ENCODE results near the gene TMCC2. TPM values are rescaled to one million over a fixed set of nuclear protein-coding genes. Genes with fewer than 3 reads are reported as not detected.

The TMCC2 gene
- total and polyA plus RNA-seq, 2 of the 8 experiments (the other 6 are each of a cell fraction or from before 2014, with no cell fraction given), result 6.7 to 6.8 TPM

- TF ChIP-seq, protein P1, sequence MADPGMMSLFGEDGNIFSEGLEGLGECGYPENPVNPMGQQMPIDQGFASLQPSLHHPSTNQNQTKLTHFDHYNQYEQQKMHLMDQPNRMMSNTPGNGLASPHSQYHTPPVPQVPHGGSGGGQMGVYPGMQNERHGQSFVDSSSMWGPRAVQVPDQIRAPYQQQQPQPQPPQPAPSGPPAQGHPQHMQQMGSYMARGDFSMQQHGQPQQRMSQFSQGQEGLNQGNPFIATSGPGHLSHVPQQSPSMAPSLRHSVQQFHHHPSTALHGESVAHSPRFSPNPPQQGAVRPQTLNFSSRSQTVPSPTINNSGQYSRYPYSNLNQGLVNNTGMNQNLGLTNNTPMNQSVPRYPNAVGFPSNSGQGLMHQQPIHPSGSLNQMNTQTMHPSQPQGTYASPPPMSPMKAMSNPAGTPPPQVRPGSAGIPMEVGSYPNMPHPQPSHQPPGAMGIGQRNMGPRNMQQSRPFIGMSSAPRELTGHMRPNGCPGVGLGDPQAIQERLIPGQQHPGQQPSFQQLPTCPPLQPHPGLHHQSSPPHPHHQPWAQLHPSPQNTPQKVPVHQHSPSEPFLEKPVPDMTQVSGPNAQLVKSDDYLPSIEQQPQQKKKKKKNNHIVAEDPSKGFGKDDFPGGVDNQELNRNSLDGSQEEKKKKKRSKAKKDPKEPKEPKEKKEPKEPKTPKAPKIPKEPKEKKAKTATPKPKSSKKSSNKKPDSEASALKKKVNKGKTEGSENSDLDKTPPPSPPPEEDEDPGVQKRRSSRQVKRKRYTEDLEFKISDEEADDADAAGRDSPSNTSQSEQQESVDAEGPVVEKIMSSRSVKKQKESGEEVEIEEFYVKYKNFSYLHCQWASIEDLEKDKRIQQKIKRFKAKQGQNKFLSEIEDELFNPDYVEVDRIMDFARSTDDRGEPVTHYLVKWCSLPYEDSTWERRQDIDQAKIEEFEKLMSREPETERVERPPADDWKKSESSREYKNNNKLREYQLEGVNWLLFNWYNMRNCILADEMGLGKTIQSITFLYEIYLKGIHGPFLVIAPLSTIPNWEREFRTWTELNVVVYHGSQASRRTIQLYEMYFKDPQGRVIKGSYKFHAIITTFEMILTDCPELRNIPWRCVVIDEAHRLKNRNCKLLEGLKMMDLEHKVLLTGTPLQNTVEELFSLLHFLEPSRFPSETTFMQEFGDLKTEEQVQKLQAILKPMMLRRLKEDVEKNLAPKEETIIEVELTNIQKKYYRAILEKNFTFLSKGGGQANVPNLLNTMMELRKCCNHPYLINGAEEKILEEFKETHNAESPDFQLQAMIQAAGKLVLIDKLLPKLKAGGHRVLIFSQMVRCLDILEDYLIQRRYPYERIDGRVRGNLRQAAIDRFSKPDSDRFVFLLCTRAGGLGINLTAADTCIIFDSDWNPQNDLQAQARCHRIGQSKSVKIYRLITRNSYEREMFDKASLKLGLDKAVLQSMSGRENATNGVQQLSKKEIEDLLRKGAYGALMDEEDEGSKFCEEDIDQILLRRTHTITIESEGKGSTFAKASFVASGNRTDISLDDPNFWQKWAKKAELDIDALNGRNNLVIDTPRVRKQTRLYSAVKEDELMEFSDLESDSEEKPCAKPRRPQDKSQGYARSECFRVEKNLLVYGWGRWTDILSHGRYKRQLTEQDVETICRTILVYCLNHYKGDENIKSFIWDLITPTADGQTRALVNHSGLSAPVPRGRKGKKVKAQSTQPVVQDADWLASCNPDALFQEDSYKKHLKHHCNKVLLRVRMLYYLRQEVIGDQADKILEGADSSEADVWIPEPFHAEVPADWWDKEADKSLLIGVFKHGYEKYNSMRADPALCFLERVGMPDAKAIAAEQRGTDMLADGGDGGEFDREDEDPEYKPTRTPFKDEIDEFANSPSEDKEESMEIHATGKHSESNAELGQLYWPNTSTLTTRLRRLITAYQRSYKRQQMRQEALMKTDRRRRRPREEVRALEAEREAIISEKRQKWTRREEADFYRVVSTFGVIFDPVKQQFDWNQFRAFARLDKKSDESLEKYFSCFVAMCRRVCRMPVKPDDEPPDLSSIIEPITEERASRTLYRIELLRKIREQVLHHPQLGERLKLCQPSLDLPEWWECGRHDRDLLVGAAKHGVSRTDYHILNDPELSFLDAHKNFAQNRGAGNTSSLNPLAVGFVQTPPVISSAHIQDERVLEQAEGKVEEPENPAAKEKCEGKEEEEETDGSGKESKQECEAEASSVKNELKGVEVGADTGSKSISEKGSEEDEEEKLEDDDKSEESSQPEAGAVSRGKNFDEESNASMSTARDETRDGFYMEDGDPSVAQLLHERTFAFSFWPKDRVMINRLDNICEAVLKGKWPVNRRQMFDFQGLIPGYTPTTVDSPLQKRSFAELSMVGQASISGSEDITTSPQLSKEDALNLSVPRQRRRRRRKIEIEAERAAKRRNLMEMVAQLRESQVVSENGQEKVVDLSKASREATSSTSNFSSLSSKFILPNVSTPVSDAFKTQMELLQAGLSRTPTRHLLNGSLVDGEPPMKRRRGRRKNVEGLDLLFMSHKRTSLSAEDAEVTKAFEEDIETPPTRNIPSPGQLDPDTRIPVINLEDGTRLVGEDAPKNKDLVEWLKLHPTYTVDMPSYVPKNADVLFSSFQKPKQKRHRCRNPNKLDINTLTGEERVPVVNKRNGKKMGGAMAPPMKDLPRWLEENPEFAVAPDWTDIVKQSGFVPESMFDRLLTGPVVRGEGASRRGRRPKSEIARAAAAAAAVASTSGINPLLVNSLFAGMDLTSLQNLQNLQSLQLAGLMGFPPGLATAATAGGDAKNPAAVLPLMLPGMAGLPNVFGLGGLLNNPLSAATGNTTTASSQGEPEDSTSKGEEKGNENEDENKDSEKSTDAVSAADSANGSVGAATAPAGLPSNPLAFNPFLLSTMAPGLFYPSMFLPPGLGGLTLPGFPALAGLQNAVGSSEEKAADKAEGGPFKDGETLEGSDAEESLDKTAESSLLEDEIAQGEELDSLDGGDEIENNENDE (IDR thresholded peaks at IDR 0.05; ENCODE audit: insufficient replicate concordance, low read length), result no peak
- TF ChIP-seq KDM5A (IDR thresholded peaks at IDR 0.05; ENCODE audit: low read length), result no peak
- TF ChIP-seq CHD1 (IDR thresholded peaks at IDR 0.05; ENCODE audit: low read depth, low read length), result no peak
- no peak for TF ChIP-seq KDM1A (IDR thresholded peaks at IDR 0.05; ENCODE audit: borderline replicate concordance, low read length)
- no peak for TF ChIP-seq CHD2 (IDR thresholded peaks at IDR 0.05; ENCODE audit: low read length)
- TF ChIP-seq TEAD4 (IDR thresholded peaks at IDR 0.05; ENCODE audit: low read depth, low read length), result no peak
- no peak for TF ChIP-seq TBP (IDR thresholded peaks at IDR 0.05; ENCODE audit: low read depth, low read length)
- TF ChIP-seq SP1 (IDR thresholded peaks at IDR 0.05; ENCODE audit: low read depth, low read length), result no peak
- no peak for TF ChIP-seq CEBPB (IDR thresholded peaks at IDR 0.05; ENCODE audit: low read depth, low read length)
- TF ChIP-seq ASH2L (IDR thresholded peaks at IDR 0.05; ENCODE audit: low read length), result no peak
- TF ChIP-seq SIN3A (conservative IDR thresholded peaks at IDR 0.05 in 1 of 2, IDR thresholded peaks at IDR 0.05 in 1 of 2; ENCODE audit: low read depth in 1 of 2, low read length in 2 of 2), result no peak
- TF ChIP-seq CREB1 (IDR thresholded peaks at IDR 0.05), result no peak
- TF ChIP-seq, protein P2, sequence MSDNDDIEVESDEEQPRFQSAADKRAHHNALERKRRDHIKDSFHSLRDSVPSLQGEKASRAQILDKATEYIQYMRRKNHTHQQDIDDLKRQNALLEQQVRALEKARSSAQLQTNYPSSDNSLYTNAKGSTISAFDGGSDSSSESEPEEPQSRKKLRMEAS (IDR thresholded peaks at IDR 0.05), result no peak
- TF ChIP-seq CBX8 (IDR thresholded peaks at IDR 0.05; ENCODE audit: borderline replicate concordance, low read depth, low read length), result no peak
These were observed 42.5 kb downstream of the TMCC2 start (continued) for GRCh38 chr1:205270271-205270670.

Measured in H1 (cell line).